Measurements from ENCODE around the gene ZBTB2.
"Not testable (repeated sequence)": the region's sequence is repeated elsewhere in the genome, so short reads cannot be mapped to it uniquely, and the experiment has no call there.

ZBTB2 gene

GRCh38 chr6:151390851-151391470 is 398 bp downstream of the ZBTB2 start:
- Histone ChIP-seq H3K36me3 (ENCODE audit: insufficient read depth, low read length) (peaks cover 7% of the 10 kb centered on the region), H2AFZ (ENCODE audit: low read depth, low read length) (peak overlapping the region; percentile 50)

GRCh38 chr6:151390276-151390850 is 996 bp downstream of the ZBTB2 start:
- Histone ChIP-seq H3K9me3 (ENCODE audit: low read length) (peaks cover under 1% of the 10 kb centered on the region), H2AFZ (ENCODE audit: low read depth, low read length) (no peak overlapping the region), H3K27me3 (ENCODE audit: insufficient read depth, low read length) (no peaks in the 10 kb centered on the region), H3K36me3 (ENCODE audit: insufficient read depth, low read length) (peaks cover 7% of the 10 kb centered on the region), H3K4me3 (ENCODE audit: low read length) (peak overlapping the region; percentile 74), H3K4me1 (ENCODE audit: insufficient read depth, low read length) (peaks cover 26% of the 10 kb centered on the region)

More at GRCh38 chr6:151390851-151391470, 398 bp downstream of the ZBTB2 start:
- H3K27me3 ChIP-seq (ENCODE audit: insufficient read depth, low read length): no peaks in the 10 kb centered on the region
- H3K4me1 ChIP-seq (ENCODE audit: insufficient read depth, low read length): peaks cover 26% of the 10 kb centered on the region
- peak overlapping the region; percentile 61 for H3K4me3 ChIP-seq (ENCODE audit: low read length)
- H3K9me3 ChIP-seq (ENCODE audit: low read length): peaks cover 2% of the 10 kb centered on the region

DNA sequence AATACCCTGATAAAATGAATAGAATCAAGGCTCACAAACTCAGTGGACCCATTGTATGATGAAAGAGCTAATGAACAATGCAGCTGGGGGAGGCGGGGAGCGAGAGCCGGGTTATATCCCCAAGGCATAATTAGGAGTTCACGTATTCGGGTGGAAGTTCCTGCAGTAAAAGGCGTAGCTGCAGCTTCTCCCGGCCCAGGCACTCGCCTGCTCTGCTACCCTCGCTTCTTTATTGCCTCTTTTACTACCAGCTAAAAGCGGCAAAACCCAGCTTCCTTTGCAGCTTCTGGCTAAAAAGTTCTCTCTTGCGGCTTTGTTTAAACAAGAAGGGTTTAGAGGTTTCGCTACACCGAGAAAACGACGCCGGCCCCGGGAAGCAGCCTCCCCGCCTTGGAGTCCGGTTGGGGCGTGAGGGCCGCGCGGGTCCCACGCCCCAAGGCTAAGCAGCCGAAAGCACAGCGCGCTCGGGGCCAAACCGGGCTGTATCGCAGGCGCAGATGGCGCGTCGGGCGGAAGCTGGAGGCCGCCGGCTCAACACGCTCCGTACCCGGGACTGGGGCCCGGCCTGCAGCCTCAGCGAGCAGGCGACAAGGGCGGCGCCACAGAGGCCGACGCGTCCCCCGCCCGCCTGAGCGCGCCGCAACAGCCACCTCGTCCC is 1.6 kb downstream of the ZBTB2 start:
- peak overlapping the region; percentile 19 for H2AFZ ChIP-seq (ENCODE audit: low read depth, low read length)

DNA sequence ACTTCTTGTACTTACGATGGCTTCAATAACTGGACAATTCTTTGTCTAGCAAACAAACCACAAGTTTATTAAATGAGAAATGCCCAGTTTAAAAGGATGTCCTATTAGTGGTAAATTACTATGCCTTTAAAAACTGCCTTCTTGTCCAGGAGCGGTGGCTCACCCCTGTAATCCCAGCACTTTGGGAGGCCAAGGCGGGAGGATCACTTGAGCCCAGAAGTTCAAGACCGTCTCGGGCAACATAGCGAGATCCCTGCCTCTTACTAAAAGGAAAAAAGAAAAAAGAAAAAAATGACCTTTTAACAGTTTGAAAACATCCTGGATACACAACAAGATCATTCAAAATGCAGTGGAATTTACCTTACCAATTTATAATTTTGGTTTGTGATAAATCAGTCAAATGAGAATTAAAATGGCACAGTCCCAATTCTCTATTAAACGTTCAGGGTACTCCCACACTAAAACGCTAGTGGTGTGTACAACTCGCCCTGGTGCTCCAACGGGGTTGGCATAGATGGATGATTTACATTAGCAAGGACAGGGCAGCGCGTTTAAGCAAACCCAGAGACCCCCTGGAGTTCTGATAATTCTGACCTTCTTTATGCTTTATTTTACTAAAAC is 2.3 kb downstream of the ZBTB2 start:
- peaks cover 24% of the 10 kb centered on the region for H3K4me1 ChIP-seq (ENCODE audit: insufficient read depth, low read length)
- H3K27me3 ChIP-seq (ENCODE audit: insufficient read depth, low read length): no peaks in the 10 kb centered on the region
- H3K4me3 ChIP-seq (ENCODE audit: low read length): peak overlapping the region; percentile 74
- H3K9me3 ChIP-seq (ENCODE audit: low read length): no peaks in the 10 kb centered on the region
- peak overlapping the region; percentile 19 for H2AFZ ChIP-seq (ENCODE audit: low read depth, low read length)
- peaks cover 7% of the 10 kb centered on the region for H3K36me3 ChIP-seq (ENCODE audit: insufficient read depth, low read length)

More for the DNA sequence above, 1.6 kb downstream of the ZBTB2 start:
- no peaks in the 10 kb centered on the region for H3K27me3 ChIP-seq (ENCODE audit: insufficient read depth, low read length)
- H3K4me1 ChIP-seq (ENCODE audit: insufficient read depth, low read length): peaks cover 26% of the 10 kb centered on the region
- no peaks in the 10 kb centered on the region for H3K9me3 ChIP-seq (ENCODE audit: low read length)
- peaks cover 7% of the 10 kb centered on the region for H3K36me3 ChIP-seq (ENCODE audit: insufficient read depth, low read length)
- H3K4me3 ChIP-seq (ENCODE audit: low read length): peak overlapping the region; percentile 74

DNA sequence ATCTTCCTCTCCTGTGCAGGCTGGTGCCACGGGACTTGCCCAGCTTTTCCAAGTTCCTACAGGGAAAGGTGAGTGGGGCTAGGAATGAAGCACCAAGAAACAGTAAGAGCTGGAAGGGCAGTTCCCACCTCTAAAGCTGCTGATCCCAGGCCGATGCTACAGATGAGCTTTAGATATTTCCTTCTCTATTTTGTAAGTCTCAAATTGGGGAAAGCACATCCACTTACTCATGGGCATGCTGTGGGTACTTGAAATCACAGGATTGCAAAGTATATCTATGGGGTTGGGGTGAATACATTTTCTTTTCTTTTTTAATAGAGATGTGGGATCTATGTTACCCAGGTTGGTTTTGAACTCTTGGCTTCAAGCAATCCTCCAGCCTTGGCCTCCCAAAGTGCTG is 3.1 kb downstream of the ZBTB2 start:
- Histone ChIP-seq H3K9me3 (ENCODE audit: low read length) (no peaks in the 10 kb centered on the region), H3K36me3 (ENCODE audit: insufficient read depth, low read length) (peaks cover 7% of the 10 kb centered on the region), H2AFZ (ENCODE audit: low read depth, low read length) (no peak overlapping the region), H3K4me3 (ENCODE audit: low read length) (no peak overlapping the region), H3K4me1 (ENCODE audit: insufficient read depth, low read length) (peaks cover 15% of the 10 kb centered on the region), H3K27me3 (ENCODE audit: insufficient read depth, low read length) (no peaks in the 10 kb centered on the region)

- no peak overlapping the region for H3K4me3 ChIP-seq (ENCODE audit: low read length)
- no peak overlapping the region for H2AFZ ChIP-seq (ENCODE audit: low read depth, low read length)
- H3K9me3 ChIP-seq (ENCODE audit: low read length): no peaks in the 10 kb centered on the region
- peaks cover 7% of the 10 kb centered on the region for H3K36me3 ChIP-seq (ENCODE audit: insufficient read depth, low read length)
- no peaks in the 10 kb centered on the region for H3K27me3 ChIP-seq (ENCODE audit: insufficient read depth, low read length)
- peaks cover 7% of the 10 kb centered on the region for H3K4me1 ChIP-seq (ENCODE audit: insufficient read depth, low read length)
Observed at GRCh38 chr6:151387175-151387970, 4.0 kb downstream of the ZBTB2 start.

- Histone ChIP-seq H3K9me3 (ENCODE audit: low read length) (no peaks in the 10 kb centered on the region), H3K4me1 (ENCODE audit: insufficient read depth, low read length) (no peaks in the 10 kb centered on the region), H2AFZ (ENCODE audit: low read depth, low read length) (no peak overlapping the region), H3K27me3 (ENCODE audit: insufficient read depth, low read length) (no peaks in the 10 kb centered on the region), H3K36me3 (ENCODE audit: insufficient read depth, low read length) (peaks cover 7% of the 10 kb centered on the region), H3K4me3 (ENCODE audit: low read length) (no peak overlapping the region)
Observed at GRCh38 chr6:151385177-151385576, 6.2 kb downstream of the ZBTB2 start.

GRCh38 chr6:151384151-151384550 is 7.2 kb downstream of the ZBTB2 start:
- no peaks in the 10 kb centered on the region for H3K4me1 ChIP-seq (ENCODE audit: insufficient read depth, low read length)
- H3K4me3 ChIP-seq (ENCODE audit: low read length): no peak overlapping the region
- no peak overlapping the region for H2AFZ ChIP-seq (ENCODE audit: low read depth, low read length)
- H3K36me3 ChIP-seq (ENCODE audit: insufficient read depth, low read length): peaks cover 7% of the 10 kb centered on the region
- no peaks in the 10 kb centered on the region for H3K9me3 ChIP-seq (ENCODE audit: low read length)
- no peaks in the 10 kb centered on the region for H3K27me3 ChIP-seq (ENCODE audit: insufficient read depth, low read length)

GRCh38 chr6:151382631-151383030 is 8.7 kb downstream of the ZBTB2 start:
- H3K36me3 ChIP-seq (ENCODE audit: insufficient read depth, low read length); H3K9me3 ChIP-seq (ENCODE audit: low read length); H2AFZ ChIP-seq (ENCODE audit: low read depth, low read length); H3K4me1 ChIP-seq (ENCODE audit: insufficient read depth, low read length); H3K27me3 ChIP-seq (ENCODE audit: insufficient read depth, low read length); H3K4me3 ChIP-seq (ENCODE audit: low read length): not testable (repeated sequence)

GRCh38 chr6:151381722-151382121 is 9.6 kb downstream of the ZBTB2 start:
- Histone ChIP-seq H3K27me3 (ENCODE audit: insufficient read depth, low read length) (no peaks in the 10 kb centered on the region), H3K4me1 (ENCODE audit: insufficient read depth, low read length) (no peaks in the 10 kb centered on the region), H3K9me3 (ENCODE audit: low read length) (no peaks in the 10 kb centered on the region), H3K36me3 (ENCODE audit: insufficient read depth, low read length) (no peaks in the 10 kb centered on the region), H2AFZ (ENCODE audit: low read depth, low read length) (no peak overlapping the region), H3K4me3 (ENCODE audit: low read length) (no peak overlapping the region)

GRCh38 chr6:151380848-151381205 is 10.5 kb downstream of the ZBTB2 start:
- Histone ChIP-seq H3K36me3 (ENCODE audit: insufficient read depth, low read length) (no peaks in the 10 kb centered on the region), H3K27me3 (ENCODE audit: insufficient read depth, low read length) (no peaks in the 10 kb centered on the region), H3K9me3 (ENCODE audit: low read length) (no peaks in the 10 kb centered on the region), H3K4me1 (ENCODE audit: insufficient read depth, low read length) (peaks cover 6% of the 10 kb centered on the region), H3K4me3 (ENCODE audit: low read length) (no peak overlapping the region), H2AFZ (ENCODE audit: low read depth, low read length) (no peak overlapping the region)

DNA sequence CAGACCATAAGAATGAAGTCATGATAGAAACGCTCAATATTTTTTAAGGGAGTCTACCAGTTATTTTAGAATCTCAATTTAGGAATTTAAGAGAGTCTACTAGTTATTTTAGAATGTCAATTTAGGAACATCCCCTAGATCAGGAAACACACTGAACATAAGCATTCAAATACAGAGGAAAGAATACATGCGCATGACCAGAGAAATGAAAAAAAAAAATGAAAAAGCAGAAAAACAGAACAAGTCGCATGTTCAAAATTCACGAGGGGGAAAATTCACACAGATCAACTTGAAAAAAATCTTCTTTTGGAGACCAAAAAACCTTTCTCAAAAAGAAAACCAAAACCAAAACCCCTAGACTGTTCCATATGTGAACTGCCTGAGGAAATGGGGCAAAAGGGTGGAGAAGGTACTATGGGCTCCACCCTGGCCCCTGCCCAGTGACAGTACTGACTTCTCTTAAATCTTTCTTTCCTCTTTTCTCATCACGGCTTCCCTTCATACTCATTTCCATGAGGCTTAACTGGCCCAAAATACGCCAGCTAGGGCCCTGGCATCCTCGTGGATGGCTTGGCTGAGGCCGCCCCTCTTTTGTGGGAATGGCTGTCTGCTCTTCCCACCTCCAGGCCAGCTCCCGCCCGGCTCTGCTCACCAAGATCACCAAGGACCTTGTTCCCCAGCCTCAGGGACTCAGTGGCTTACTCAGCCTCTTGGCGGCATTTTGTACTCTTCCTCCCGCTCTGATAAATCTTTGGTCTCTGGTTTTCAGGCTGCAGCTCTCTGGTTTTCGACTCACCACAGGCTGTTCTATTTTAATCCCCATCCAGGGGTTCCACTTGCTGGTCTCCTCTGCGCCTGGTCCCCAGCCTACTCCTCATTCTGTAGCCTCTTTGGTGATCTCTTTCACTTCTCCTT is 11.2 kb downstream of the ZBTB2 start:
- Histone ChIP-seq H2AFZ (ENCODE audit: low read depth, low read length) (no peak overlapping the region), H3K27me3 (ENCODE audit: insufficient read depth, low read length) (no peaks in the 10 kb centered on the region), H3K4me1 (ENCODE audit: insufficient read depth, low read length) (peaks cover 12% of the 10 kb centered on the region), H3K4me3 (ENCODE audit: low read length) (no peak overlapping the region), H3K36me3 (ENCODE audit: insufficient read depth, low read length) (no peaks in the 10 kb centered on the region), H3K9me3 (ENCODE audit: low read length) (no peaks in the 10 kb centered on the region)

Data from neuron (in vitro differentiated cells).